Testis (tissue), 2 donors: ENCODE results near the gene SEMA3C.

Experiments
- POLR2A ChIP-seq: fragments of 450-650 bp; IDR thresholded peaks from one replicate; pipeline ENCODE4 v1.6.1; 2017; ENCODE audit warnings: antibody characterized with exemption, mild to moderate bottlenecking, moderate library complexity
- TF ChIP-seq, protein P1 (sequence below), 3 experiments: fragments of 450-650 bp in 2 of 3; fragments of 200-600 bp in 1 of 3; sonication (generic) in 1 of 3; IDR thresholded peaks; one replicate each; pipeline ENCODE4 v1.5.1; 2016 to 2019; ENCODE audit warnings: antibody characterized with exemption in 3 of 3, mild to moderate bottlenecking in 2 of 3, moderate library complexity in 1 of 3

DNA sequence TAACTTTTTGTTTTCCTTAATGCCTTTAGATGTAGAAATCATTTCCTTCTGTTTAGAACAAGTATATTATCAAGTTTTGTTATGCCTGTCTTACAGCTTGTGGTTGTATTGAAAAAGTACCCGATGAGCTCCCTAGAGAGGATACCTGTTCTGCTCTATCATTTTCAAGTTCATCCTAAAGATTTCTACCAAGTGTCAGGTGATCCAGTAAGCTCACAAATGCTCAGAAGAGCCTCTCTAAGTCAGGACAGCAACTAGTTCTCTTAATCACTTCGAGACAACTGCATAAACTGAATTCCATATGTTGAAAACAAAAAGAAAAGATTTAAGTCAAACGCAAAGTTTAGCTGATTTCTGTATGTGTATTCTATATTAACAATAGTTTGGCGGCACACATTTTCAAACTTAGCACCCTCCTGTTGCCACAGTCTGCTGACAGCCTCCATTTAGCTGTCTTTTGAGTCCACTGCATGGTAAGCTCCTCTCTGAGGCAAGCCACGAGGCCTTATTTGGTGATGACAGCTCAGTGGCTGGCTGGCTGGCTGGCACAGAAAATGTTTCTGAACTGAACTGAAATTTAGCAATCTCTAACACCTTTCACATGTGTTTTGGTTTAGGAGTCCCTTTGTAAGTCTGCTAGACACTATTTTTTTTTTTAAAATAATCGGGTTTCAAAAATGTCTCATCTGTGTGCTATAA, 59.4 kb downstream of the SEMA3C start:
- TF ChIP-seq, protein P1, sequence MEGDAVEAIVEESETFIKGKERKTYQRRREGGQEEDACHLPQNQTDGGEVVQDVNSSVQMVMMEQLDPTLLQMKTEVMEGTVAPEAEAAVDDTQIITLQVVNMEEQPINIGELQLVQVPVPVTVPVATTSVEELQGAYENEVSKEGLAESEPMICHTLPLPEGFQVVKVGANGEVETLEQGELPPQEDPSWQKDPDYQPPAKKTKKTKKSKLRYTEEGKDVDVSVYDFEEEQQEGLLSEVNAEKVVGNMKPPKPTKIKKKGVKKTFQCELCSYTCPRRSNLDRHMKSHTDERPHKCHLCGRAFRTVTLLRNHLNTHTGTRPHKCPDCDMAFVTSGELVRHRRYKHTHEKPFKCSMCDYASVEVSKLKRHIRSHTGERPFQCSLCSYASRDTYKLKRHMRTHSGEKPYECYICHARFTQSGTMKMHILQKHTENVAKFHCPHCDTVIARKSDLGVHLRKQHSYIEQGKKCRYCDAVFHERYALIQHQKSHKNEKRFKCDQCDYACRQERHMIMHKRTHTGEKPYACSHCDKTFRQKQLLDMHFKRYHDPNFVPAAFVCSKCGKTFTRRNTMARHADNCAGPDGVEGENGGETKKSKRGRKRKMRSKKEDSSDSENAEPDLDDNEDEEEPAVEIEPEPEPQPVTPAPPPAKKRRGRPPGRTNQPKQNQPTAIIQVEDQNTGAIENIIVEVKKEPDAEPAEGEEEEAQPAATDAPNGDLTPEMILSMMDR (IDR thresholded peaks at IDR 0.05), result no peak
- no peak for TF ChIP-seq POLR2A
